Stimulated activated CD8-positive, alpha-beta memory T cell treated with anti-CD3 and anti-CD28 coated beads, Interleukin-15, amount 100 ng/mL, for 4 hours (primary cell): ENCODE data around the gene PCDHB9.
"Not testable (repeated sequence)": the region's sequence is repeated elsewhere in the genome, so short reads cannot be mapped to it uniquely, and the experiment has no call there.

Experiments
- DNase-seq, 2 donors: peaks; one replicate each; pipeline ENCODE4 v3.0.0-alpha.2; 2020; ENCODE audit warnings: low read depth in 2 of 2

PCDHB9 gene

DNA sequence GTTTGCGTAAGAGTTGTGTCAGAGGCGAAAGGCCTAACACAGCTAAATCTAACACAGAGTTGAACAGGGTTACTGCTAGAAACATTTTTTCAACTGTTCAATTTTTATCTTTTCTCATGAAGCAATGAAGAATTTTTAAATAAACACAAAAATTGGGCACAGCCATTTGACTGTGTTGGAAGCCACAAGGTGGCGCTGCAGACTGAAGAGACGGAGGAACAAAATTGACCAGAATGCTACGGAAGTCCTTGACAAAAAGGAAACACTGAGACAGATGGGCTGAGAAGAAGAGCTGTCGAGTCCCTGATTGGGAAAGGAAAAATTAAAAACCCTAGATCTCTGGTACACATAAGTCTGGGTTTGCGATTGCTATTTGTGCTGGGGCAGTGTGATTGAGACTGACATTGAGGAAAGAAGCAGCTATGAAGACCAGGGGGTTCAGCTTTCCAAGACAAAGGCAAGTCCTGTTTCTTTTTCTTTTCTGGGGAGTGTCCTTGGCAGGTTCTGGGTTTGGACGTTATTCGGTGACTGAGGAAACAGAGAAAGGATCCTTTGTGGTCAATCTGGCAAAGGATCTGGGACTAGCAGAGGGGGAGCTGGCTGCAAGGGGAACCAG is at the start of gene PCDHB9:
TSS of gene PCDHB9 (plus strand) at position 265 of the 616 bp plus-strand sequence. CDS start at position 423, 158 bp downstream.
- DNase-seq = no peak

GRCh38 chr5:141137346-141137745 is 49.6 kb upstream of the PCDHB9 start:
- not testable (repeated sequence) for DNase-seq

DNA sequence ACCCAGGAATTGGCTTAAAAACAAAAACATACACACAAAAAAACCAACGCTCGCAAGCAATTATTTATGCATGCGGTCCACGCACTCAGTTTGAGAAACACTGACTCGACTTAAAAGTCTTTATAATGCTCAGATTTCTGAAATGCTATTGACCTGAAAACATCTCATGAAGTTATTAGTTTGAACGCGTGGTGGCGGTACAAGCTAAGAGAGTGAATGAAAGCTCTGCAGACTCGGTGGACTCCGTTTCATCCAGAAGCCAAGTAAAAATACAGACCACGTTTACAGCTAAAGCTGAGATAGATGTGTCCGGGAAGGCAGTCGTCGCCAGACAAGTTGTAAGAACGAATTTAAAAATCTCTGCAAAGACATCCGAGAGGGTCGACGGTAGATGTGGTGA is 37.1 kb upstream of the PCDHB9 start, which contains the start of gene PCDHB6:
TSS of gene PCDHB6 (plus strand) at position 246 of the 400 bp plus-strand sequence. CDS start 201 bp downstream, outside the sequence.
- DNase-seq = no peak

GRCh38 chr5:141150224-141150992 is 36.6 kb upstream of the PCDHB9 start:
- no peak for DNase-seq

DNA sequence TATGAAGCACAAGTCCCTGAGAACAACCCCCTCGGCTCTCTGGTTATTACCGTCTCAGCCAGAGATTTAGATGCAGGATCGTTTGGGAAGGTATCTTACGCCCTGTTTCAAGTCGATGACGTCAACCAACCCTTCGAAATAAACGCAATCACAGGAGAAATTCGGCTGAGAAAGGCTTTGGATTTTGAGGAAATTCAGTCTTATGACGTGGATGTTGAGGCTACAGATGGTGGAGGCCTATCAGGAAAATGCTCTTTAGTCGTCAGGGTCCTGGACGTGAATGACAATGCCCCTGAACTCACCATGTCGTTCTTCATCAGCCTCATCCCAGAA is 36.0 kb upstream of the PCDHB9 start:
- DNase-seq = no peak

GRCh38 chr5:141151632-141152031 is 35.3 kb upstream of the PCDHB9 start:
- DNase-seq = not testable (repeated sequence)

GRCh38 chr5:141152096-141152495 is 34.9 kb upstream of the PCDHB9 start:
- DNase-seq = not testable (repeated sequence)

DNA sequence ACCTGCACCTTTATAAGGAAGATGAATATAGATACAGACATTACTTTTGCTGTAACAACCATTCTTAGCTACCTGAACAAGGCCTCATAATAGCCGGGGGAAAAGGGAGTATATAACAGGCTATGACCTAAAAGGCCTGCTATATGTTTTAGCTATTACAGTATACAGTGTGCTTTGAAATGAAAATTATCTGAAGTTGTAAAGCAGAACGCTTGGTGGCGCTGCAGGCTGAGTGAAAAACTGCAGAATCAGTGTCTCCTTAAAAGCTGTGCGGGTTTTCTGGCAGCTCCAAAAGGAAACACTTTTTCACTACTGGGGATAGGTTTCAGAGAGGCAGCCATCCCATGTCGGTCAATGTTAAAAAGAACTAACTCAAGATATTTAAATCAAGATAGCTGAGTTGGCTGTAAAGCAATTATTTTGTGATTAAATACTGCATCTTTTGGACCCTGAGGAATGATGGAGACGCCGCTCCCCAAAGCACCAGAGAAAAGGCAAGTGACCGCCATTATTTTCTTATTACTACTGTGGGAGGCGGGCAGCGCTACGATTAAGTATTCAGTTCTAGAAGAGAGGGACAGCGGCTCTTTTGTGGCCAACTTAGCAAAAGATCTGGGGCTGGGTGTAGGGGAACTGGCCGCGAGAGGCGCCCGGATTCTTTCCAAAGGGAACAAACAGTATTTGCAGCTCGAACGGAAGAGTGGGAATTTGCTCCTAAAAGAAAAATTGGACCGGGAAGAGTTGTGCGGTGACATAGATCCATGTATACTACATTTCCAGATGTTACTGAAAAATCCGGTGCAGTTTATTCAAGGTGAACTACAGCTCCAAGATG is 31.2 kb upstream of the PCDHB9 start:
- no peak for DNase-seq

DNA sequence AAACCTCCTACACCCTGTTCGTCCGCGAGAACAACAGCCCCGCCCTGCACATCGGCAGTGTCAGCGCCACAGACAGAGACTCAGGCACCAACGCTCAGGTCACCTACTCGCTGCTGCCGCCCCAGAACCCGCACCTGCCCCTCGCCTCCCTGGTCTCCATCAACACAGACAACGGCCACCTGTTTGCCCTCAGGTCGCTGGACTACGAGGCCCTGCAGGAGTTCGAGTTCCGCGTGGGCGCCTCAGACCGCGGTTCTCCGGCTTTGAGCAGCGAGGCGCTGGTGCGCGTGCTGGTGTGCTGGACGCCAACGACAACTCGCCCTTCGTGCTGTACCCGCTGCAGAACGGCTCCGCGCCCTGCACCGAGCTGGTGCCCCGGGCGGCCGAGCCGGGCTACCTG is 29.6 kb upstream of the PCDHB9 start:
- DNase-seq = not testable (repeated sequence)

- DNase-seq = not testable (repeated sequence)
Measured at GRCh38 chr5:141157901-141158300, 29.1 kb upstream of the PCDHB9 start.

DNA sequence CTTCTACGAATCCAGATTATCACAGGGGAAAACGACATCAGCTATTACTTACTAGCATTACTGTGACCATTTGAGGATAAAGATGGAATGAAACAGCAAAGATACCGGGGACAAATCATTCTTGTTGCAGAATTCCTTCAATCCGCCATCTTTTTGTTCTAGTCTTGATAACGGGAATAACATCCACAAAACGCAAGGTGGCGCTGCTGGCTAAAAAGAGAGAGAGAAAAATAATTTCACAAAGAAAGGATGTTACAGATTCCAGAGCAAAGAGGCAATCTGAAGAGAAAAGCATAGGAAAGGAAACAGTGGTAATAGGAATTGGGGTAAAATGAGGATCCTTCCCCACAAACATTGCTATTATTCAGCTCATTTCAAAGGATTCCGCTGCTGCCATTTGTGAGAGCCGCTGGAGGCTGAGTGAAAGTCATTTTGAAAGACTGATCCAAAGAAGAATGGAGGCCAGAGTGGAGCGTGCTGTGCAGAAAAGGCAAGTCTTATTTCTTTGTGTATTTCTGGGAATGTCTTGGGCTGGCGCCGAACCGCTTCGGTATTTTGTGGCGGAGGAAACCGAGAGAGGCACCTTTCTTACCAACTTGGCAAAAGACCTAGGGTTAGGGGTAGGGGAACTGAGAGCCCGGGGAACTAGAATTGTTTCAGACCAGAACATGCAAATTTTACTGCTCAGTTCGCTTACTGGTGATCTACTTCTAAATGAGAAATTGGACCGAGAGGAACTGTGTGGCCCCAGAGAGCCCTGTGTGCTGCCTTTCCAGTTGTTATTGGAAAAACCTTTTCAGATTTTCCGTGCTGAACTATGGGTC is 14.4 kb upstream of the PCDHB9 start, which contains the start of gene PCDHB7:
TSS of gene PCDHB7 (plus strand) at position 264 of the 824 bp plus-strand sequence. CDS start at position 456, 192 bp downstream.
- DNase-seq = no peak

DNA sequence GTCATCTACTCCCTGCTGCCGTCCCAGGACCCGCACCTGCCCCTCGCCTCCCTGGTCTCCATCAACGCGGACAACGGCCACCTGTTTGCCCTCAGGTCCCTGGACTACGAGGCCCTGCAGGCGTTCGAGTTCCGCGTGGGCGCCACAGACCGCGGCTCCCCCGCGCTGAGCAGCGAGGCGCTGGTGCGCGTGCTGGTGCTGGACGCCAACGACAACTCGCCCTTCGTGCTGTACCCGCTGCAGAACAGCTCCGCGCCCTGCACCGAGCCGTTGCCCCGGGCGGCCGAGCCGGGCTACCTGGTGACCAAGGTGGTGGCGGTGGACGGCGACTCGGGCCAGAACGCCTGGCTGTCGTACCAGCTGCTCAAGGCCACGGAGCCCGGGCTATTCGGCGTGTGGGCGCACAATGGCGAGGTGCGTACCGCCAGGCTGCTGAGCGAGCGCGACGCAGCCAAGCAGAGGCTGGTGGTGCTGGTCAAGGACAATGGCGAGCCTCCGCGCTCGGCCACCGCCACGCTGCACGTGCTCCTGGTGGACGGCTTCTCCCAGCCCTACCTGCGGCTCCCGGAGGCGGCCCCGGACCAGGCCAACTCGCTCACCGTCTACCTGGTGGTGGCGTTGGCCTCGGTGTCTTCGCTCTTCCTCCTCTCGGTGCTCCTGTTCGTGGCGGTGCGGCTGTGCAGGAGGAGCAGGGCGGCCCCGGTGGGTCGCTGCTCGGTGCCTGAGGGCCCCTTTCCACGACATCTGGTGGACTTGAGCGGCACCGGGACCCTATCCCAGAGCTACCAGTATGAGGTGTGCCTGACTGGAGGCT is 12.5 kb upstream of the PCDHB9 start:
- DNase-seq = not testable (repeated sequence)

GRCh38 chr5:141175933-141176332 is 11.0 kb upstream of the PCDHB9 start:
- DNase-seq = no peak

GRCh38 chr5:141177577-141178191 is 9.3 kb upstream of the PCDHB9 start, which contains the start of gene PCDHB8:
TSS of gene PCDHB8 (plus strand) at chr5:141177790. CDS start at chr5:141178035, 245 bp downstream.
- DNase-seq = not testable (repeated sequence)

GRCh38 chr5:141179371-141179770 is 7.6 kb upstream of the PCDHB9 start:
- not testable (repeated sequence) for DNase-seq

- not testable (repeated sequence) for DNase-seq
Measured at GRCh38 chr5:141179876-141180275, 7.1 kb upstream of the PCDHB9 start.

DNA sequence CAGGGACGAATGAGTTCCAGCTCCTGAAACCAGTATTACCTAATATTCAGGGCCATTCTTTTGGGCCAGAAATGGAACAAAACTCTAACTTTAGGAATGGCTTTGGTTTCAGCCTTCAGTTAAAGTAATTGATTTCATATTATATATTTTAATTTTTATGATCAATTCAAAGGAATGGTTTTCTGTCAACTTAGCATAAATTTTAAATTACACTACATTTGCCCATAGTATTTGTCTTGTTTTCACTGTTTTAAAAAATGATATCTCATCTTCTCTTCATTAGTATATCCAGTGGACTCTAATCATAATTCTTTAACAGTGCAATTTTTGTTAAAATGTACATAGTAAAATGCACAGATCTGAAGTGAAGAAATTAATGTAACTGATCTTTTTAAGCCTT is 6.6 kb upstream of the PCDHB9 start:
- DNase-seq = no peak

GRCh38 chr5:141182248-141182647 is 4.7 kb upstream of the PCDHB9 start, which contains the start of gene PCDHB16:
TSS of gene PCDHB16 (plus strand) at chr5:141182387. CDS start at chr5:141182560, 173 bp downstream.
- DNase-seq = no peak

DNA sequence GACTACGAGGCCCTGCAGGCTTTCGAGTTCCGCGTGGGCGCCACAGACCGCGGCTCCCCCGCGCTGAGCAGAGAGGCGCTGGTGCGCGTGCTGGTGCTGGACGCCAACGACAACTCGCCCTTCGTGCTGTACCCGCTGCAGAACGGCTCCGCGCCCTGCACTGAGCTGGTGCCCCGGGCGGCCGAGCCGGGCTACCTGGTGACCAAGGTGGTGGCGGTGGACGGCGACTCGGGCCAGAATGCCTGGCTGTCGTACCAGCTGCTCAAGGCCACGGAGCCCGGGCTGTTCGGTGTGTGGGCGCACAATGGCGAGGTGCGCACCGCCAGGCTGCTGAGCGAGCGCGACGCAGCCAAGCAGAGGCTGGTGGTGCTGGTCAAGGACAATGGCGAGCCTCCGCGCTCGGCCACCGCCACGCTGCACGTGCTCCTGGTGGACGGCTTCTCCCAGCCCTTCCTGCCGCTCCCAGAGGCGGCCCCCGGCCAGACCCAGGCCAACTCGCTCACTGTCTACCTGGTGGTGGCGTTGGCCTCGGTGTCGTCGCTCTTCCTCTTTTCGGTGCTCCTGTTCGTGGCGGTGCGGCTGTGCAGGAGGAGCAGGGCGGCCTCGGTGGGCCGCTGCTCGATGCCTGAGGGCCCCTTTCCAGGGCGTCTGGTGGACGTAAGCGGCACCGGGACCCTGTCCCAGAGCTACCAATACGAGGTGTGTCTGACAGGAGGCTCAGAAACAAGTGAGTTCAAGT is 2.7 kb upstream of the PCDHB9 start:
- DNase-seq = not testable (repeated sequence)
